Measurements from ENCODE around the gene B4GALT3. TPM values are rescaled to one million over a fixed set of nuclear protein-coding genes. Genes with fewer than 3 reads are reported as not detected.

B4GALT3 gene
- total RNA-seq (10 to 100 TPM; 12.1 to 28.9 (median 19.6) TPM), polyA plus RNA-seq (10 to 100 TPM; 11.5 to 25.5 TPM)
- long read RNA-seq, donor 1, transcript B4GALT3-201 (8 exons, 1,911 nt) = major isoform, 26 of 61 reads
- long read RNA-seq, donor 1, transcript B4GALT3-213 (8 exons, 2,414 nt) = minor isoform, 15 of 61 reads
- long read RNA-seq, donor 1, partial matches to known transcripts = 9 of 61 reads
- long read RNA-seq, donor 1, other reads (novel, unspliced or antisense) = 10 of 61 reads
- long read RNA-seq, donor 2, transcript B4GALT3-213 (8 exons, 2,414 nt) = minor isoform, 9 of 45 reads
- long read RNA-seq, donor 2, transcript B4GALT3-201 (8 exons, 1,911 nt) = major isoform, 20 of 45 reads
- long read RNA-seq, donor 2, partial matches to known transcripts = 9 of 45 reads
- long read RNA-seq, donor 2, other reads (novel, unspliced or antisense) = 7 of 45 reads
- long read RNA-seq, donor 3, transcript B4GALT3-201 (8 exons, 1,911 nt) = major isoform, 36 of 90 reads
- long read RNA-seq, donor 3, transcript B4GALT3-213 (8 exons, 2,414 nt) = minor isoform, 23 of 90 reads
- long read RNA-seq, donor 3, partial matches to known transcripts = 17 of 90 reads
- long read RNA-seq, donor 3, other reads (novel, unspliced or antisense) = 13 of 90 reads

GRCh38 chr1:161177112-161177935, at the start of gene B4GALT3:
Gene B4GALT3 (minus strand): TSS chr1:161177507. CDS start chr1:161176060, 1,447 bp downstream.
- H3K4me1 ChIP-seq = peaks cover 3 to 53% (median 29%) of the 10 kb centered on the region in 9 donors
- H3K4me3 ChIP-seq = peak within 1 kb of the TSS; percentile 60 to 89 (median 76)
- intact Hi-C loops (cut with DNase I) = no loop called here
- DNase-seq = peak; percentile 89 to 93
- WGBS, 2 donors = 3 to 4% methylated on average over 50 of the region's 50 CpGs
- peak within 1 kb of the TSS; percentile 70 to 93 (median 88) for H3K27ac ChIP-seq
- peaks cover 0 to 40% (median 10%) of the 10 kb centered on the region in 9 donors for H3K36me3 ChIP-seq
- ATAC-seq = peak; percentile 95 to 98 (median 97)
- H3K9me3 ChIP-seq = no peaks in the 10 kb centered on the region
- H3K27me3 ChIP-seq = no peaks in the 10 kb centered on the region
- peak in 6 of 9 donors; percentile 12 to 46 (median 24) for TF ChIP-seq CTCF (IDR thresholded peaks at IDR 0.05)

GRCh38 chr1:161226759-161227158, 49.5 kb upstream of the B4GALT3 start:
- WGBS, 2 donors = 37 to 41% methylated on average over 3 of the region's 3 CpGs
- H3K36me3 ChIP-seq = peaks cover 0 to 35% (median 25%) of the 10 kb centered on the region in 9 donors
- no peak for TF ChIP-seq CTCF (IDR thresholded peaks at IDR 0.05)
- H3K4me1 ChIP-seq = peaks cover 6 to 30% (median 25%) of the 10 kb centered on the region in 9 donors
- no peaks in the 10 kb centered on the region for H3K27me3 ChIP-seq
- peak overlapping the region; percentile 50 to 94 (median 68) for H3K4me3 ChIP-seq
- H3K27ac ChIP-seq = peak overlapping the region in 9 of 10 donors; percentile 70 to 92 (median 88)
- no peak for ATAC-seq
- intact Hi-C loops (cut with DNase I) = loop anchor here (1.0 to 10.0 kb wide), 12 partner anchors 24 to 158 kb away; partner anchors contain the start of genes SDHC (in 4 of the 10), CFAP126 (in 3 of the 10) and NDUFS2 (in 2 of the 10)
- DNase-seq = no peak
- H3K9me3 ChIP-seq = no peaks in the 10 kb centered on the region

- intact Hi-C loops (cut with DNase I) = loop anchor here (1.0 to 10.0 kb wide), 11 partner anchors 24 to 158 kb away; partner anchors contain the start of genes SDHC (in 4 of the 10), CFAP126 (in 3 of the 10) and NDUFS2 (in 2 of the 10)
- DNase-seq (no peak), ATAC-seq (peak in 4 of 8 donors; percentile 0 to 15 (median 6))
- Histone ChIP-seq H3K27me3 (no peaks in the 10 kb centered on the region), H3K4me3 (peak overlapping the region; percentile 50 to 94 (median 68)), H3K9me3 (no peaks in the 10 kb centered on the region), H3K36me3 (peaks cover 0 to 35% (median 25%) of the 10 kb centered on the region in 9 donors), H3K27ac (peak overlapping the region; percentile 51 to 92 (median 86)), H3K4me1 (peaks cover 6 to 30% (median 25%) of the 10 kb centered on the region in 9 donors)
- 3 to 7% methylated on average over 15 of the region's 15 CpGs for WGBS, 2 donors
- TF ChIP-seq CTCF (IDR thresholded peaks at IDR 0.05) = no peak
Observed at GRCh38 chr1:161226320-161226711, 49.0 kb upstream of the B4GALT3 start.

Measured in heart right ventricle (tissue), 16 donors.